Activated T-helper 9 cell treated with anti-CD3 and anti-CD28 coated beads, Interleukin-2, amount 50 U/mL, for 16 hours (primary cell): ENCODE data around the gene SPATA2L.
A peak's percentile ranks its signal among the peaks of the same experiment; 100 is the strongest.
"Not testable (repeated sequence)": the region's sequence is repeated elsewhere in the genome, so short reads cannot be mapped to it uniquely, and the experiment has no call there.

Experiments
- DNase-seq: peaks from one replicate; pipeline ENCODE4 v3.0.0-alpha.2; 2020; ENCODE audit warnings: low read depth

The SPATA2L gene

GRCh38 chr16:89706518-89707260 lies 5.2 kb upstream of the SPATA2L start:
- no peak for DNase-seq

- no peak for DNase-seq
Observed at GRCh38 chr16:89705006-89705405, 3.5 kb upstream of the SPATA2L start.

GRCh38 chr16:89704281-89704680 lies 2.8 kb upstream of the SPATA2L start:
- DNase-seq = no peak

GRCh38 chr16:89700649-89701424 lies 668 bp downstream of the SPATA2L start:
- no peak for DNase-seq

GRCh38 chr16:89700100-89700648 lies 1.3 kb downstream of the SPATA2L start:
- DNase-seq = peak; percentile 96

- not testable (repeated sequence) for DNase-seq
Observed at GRCh38 chr16:89699629-89700099, 1.8 kb downstream of the SPATA2L start.

- not testable (repeated sequence) for DNase-seq
Observed at GRCh38 chr16:89698717-89699116, 2.8 kb downstream of the SPATA2L start.

GRCh38 chr16:89697616-89698331 lies 3.7 kb downstream of the SPATA2L start:
- no peak for DNase-seq

- no peak for DNase-seq
Observed at GRCh38 chr16:89697161-89697615, 4.3 kb downstream of the SPATA2L start.

- DNase-seq = no peak
Observed at GRCh38 chr16:89696670-89697128, 4.8 kb downstream of the SPATA2L start.

- no peak for DNase-seq
Observed at GRCh38 chr16:89695875-89696669, 5.4 kb downstream of the SPATA2L start.

- DNase-seq = no peak
Observed at GRCh38 chr16:89695086-89695874, 6.2 kb downstream of the SPATA2L start.

- DNase-seq = not testable (repeated sequence)
Observed at GRCh38 chr16:89694784-89695085, 6.8 kb downstream of the SPATA2L start.

GRCh38 chr16:89693931-89694783 lies 7.3 kb downstream of the SPATA2L start:
- no peak for DNase-seq

GRCh38 chr16:89693289-89693731 lies 8.2 kb downstream of the SPATA2L start:
- no peak for DNase-seq

- DNase-seq = no peak
Observed at GRCh38 chr16:89691986-89692569, 9.4 kb downstream of the SPATA2L start.

GRCh38 chr16:89691231-89691985 lies 10.1 kb downstream of the SPATA2L start:
- no peak for DNase-seq

GRCh38 chr16:89690392-89690901 lies 11.1 kb downstream of the SPATA2L start:
- DNase-seq = no peak
